ENCODE measurements around the gene MCRIP1. TPM values are rescaled to one million over a fixed set of nuclear protein-coding genes. Genes with fewer than 3 reads are reported as not detected.
A peak's percentile ranks its signal among the peaks of the same experiment; 100 is the strongest.

MCRIP1 gene
- total and polyA plus RNA-seq, 4 donors: 16.6 to 42.0 (median 26.2) TPM

- no peaks in the 10 kb centered on the region for H3K9me3 ChIP-seq (ENCODE audit: control insufficient read depth in 4 of 4, low read length in 3 of 4)
- peaks cover 9 to 33% (median 21%) of the 10 kb centered on the region in 4 donors for H3K4me1 ChIP-seq (ENCODE audit: control insufficient read depth in 4 of 4, insufficient read depth in 4 of 4, low read length in 3 of 4)
- no peaks in the 10 kb centered on the region for H3K27me3 ChIP-seq (ENCODE audit: control insufficient read depth in 4 of 4, insufficient read depth in 4 of 4, low read length in 3 of 4)
- H3K27ac ChIP-seq (ENCODE audit: low read depth in 1 of 2, low read length in 2 of 2): peak overlapping the region; percentile 41 to 62
- no peak for DNase-seq (ENCODE audit: low spot score)
- H3K4me3 ChIP-seq (ENCODE audit: low read depth in 1 of 3, low read length in 3 of 3): peak overlapping the region; percentile 40 to 80 (median 59)
- no peaks in the 10 kb centered on the region for H3K36me3 ChIP-seq (ENCODE audit: control insufficient read depth in 4 of 4, insufficient read depth in 3 of 4, low read depth in 1 of 4, low read length in 3 of 4)
- TF ChIP-seq, protein P1, sequence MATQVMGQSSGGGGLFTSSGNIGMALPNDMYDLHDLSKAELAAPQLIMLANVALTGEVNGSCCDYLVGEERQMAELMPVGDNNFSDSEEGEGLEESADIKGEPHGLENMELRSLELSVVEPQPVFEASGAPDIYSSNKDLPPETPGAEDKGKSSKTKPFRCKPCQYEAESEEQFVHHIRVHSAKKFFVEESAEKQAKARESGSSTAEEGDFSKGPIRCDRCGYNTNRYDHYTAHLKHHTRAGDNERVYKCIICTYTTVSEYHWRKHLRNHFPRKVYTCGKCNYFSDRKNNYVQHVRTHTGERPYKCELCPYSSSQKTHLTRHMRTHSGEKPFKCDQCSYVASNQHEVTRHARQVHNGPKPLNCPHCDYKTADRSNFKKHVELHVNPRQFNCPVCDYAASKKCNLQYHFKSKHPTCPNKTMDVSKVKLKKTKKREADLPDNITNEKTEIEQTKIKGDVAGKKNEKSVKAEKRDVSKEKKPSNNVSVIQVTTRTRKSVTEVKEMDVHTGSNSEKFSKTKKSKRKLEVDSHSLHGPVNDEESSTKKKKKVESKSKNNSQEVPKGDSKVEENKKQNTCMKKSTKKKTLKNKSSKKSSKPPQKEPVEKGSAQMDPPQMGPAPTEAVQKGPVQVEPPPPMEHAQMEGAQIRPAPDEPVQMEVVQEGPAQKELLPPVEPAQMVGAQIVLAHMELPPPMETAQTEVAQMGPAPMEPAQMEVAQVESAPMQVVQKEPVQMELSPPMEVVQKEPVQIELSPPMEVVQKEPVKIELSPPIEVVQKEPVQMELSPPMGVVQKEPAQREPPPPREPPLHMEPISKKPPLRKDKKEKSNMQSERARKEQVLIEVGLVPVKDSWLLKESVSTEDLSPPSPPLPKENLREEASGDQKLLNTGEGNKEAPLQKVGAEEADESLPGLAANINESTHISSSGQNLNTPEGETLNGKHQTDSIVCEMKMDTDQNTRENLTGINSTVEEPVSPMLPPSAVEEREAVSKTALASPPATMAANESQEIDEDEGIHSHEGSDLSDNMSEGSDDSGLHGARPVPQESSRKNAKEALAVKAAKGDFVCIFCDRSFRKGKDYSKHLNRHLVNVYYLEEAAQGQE (IDR thresholded peaks at IDR 0.05): no peak
- TF ChIP-seq ZBTB33 (IDR thresholded peaks at IDR 0.05) (no peak), NR2F2 (IDR thresholded peaks at IDR 0.05) (no peak), FOXA2 (IDR thresholded peaks at IDR 0.05) (no peak), SP1 (IDR thresholded peaks at IDR 0.05) (no peak), TAF1 (conservative IDR thresholded peaks at IDR 0.05) (no peak), GABPA (IDR thresholded peaks at IDR 0.05 in 1 of 2, conservative IDR thresholded peaks at IDR 0.05 in 1 of 2) (no peak), FOXA1 (IDR thresholded peaks at IDR 0.05) (no peak), YY1 (IDR thresholded peaks at IDR 0.05) (no peak), ATF3 (IDR thresholded peaks at IDR 0.05) (no peak), CTCF (IDR thresholded peaks at IDR 0.05; ENCODE audit: low read depth, low read length, missing input control) (no peak), RXRA (IDR thresholded peaks at IDR 0.05) (no peak), RAD21 (IDR thresholded peaks at IDR 0.05) (no peak), MAX (IDR thresholded peaks at IDR 0.05) (no peak), JUND (IDR thresholded peaks at IDR 0.05) (no peak), HNF4A (conservative IDR thresholded peaks at IDR 0.05) (no peak), EGR1 (IDR thresholded peaks at IDR 0.05; ENCODE audit: low read depth in 2 of 2) (no peak), HNF4G (IDR thresholded peaks at IDR 0.05) (no peak)
- peak overlapping the region; percentile 38 to 80 for H3K9ac ChIP-seq (ENCODE audit: low read depth in 1 of 2, low read length in 2 of 2)
- WGBS: under 1% methylated on average over 65 of the region's 65 CpGs
Measured at GRCh38 chr17:81832608-81833159, 407 bp downstream of the MCRIP1 start.

All from liver (tissue), 9 donors.